GM12878 (cell line): ENCODE measurements around the gene CXorf38. TPM values are rescaled to one million over a fixed set of nuclear protein-coding genes. Genes with fewer than 3 reads are reported as not detected.

Experiments
- ATAC-seq: fragments of 200-7000 bp; cut with Tn5 transposase; 3 replicates; pipeline ENCODE4 v1.9.1; 2020; ENCODE audit warnings: mild to moderate bottlenecking, moderate library complexity
- BruUV-seq: library from RNA; stranded (reverse); fragments of 400-500 nt; replicated peaks from 2 replicates; lab custom pipeline; 2021; lab: Mats Ljungman, UMichigan
- CTCF ChIA-PET: fragments of 300-600 bp; sonication (Branson Sonifier 250); formaldehyde crosslinking; extraction: SDS; loops from one replicate; lab custom pipeline; 2021; ENCODE audit warnings: inconsistent platforms; lab: Yijun Ruan, JAX
- POLR2A ChIA-PET: fragments of 350-600 bp; formaldehyde crosslinking; extraction: SDS; loops from one replicate; lab custom pipeline; 2021; ENCODE audit warnings: inconsistent platforms; lab: Charles Lee
- RAD21 ChIA-PET: fragments of 300-600 bp; sonication (Branson Sonifier 250); formaldehyde crosslinking; loops from one replicate; lab custom pipeline; 2023; ENCODE audit warnings: antibody characterized with exemption; ENCODE audit not compliant: unreplicated experiment; lab: Charles Lee
- SMC1A ChIA-PET: fragments of 300-600 bp; sonication (Branson Sonifier 250); formaldehyde crosslinking; loops from one replicate; lab custom pipeline; 2023; ENCODE audit not compliant: unreplicated experiment, uncharacterized antibody; lab: Charles Lee
- DNase-seq: peaks from one replicate; pipeline ENCODE4 v3.0.0-alpha.2; 2011; ENCODE audit warnings: low read depth, low spot score
- FAIRE-seq: peaks from 3 replicates; lab custom pipeline; 2011; peaks lifted over from hg19 to GRCh38; lab: Jason Lieb, UNC
- H2AFZ ChIP-seq: 2 replicates; pipeline ENCODE4 v1.6.0; 2011; ENCODE audit warnings: low read depth, low read length, control low read depth; ENCODE audit not compliant: control insufficient read depth
- H3K27ac ChIP-seq: 2 replicates; pipeline ENCODE4 v1.5.1; 2011; ENCODE audit warnings: control low read depth; ENCODE audit not compliant: control insufficient read depth, insufficient read depth
- H3K27me3 ChIP-seq, 2 experiments: replicated peaks in 1 of 2; 2 replicates each; pipeline versions ENCODE4 v1.6.0 to v1.6.1; 2011; ENCODE audit warnings: low read length in 1 of 2; ENCODE audit not compliant: control insufficient read depth in 2 of 2, insufficient read depth in 2 of 2
- H3K36me3 ChIP-seq, 2 experiments: 2 replicates each; pipeline ENCODE4 v1.5.1; 2011; ENCODE audit warnings: low read length in 1 of 2; ENCODE audit not compliant: control insufficient read depth in 2 of 2, insufficient read depth in 2 of 2
- H3K4me1 ChIP-seq: 2 replicates; pipeline ENCODE4 v1.6.1; 2011; ENCODE audit warnings: mild to moderate bottlenecking, low read length, moderate library complexity, mixed read lengths; ENCODE audit not compliant: control insufficient read depth, insufficient read depth
- H3K4me2 ChIP-seq: 2 replicates; pipeline ENCODE4 v1.6.0; 2011; ENCODE audit warnings: control low read depth; ENCODE audit not compliant: control insufficient read depth, insufficient read depth
- H3K4me3 ChIP-seq: fragments of 200-600 bp; sonication (generic); 2 replicates; pipeline ENCODE4 v1.5.1; 2016
- H3K79me2 ChIP-seq: 2 replicates; pipeline ENCODE4 v1.6.0; 2011; ENCODE audit warnings: low read length; ENCODE audit not compliant: control insufficient read depth, insufficient read depth
- H3K9ac ChIP-seq: 2 replicates; pipeline ENCODE4 v1.8.0; 2011; ENCODE audit warnings: low read length, control low read depth, mixed read lengths; ENCODE audit not compliant: control insufficient read depth, insufficient read depth
- H3K9me3 ChIP-seq: replicated peaks from 3 replicates; pipeline ENCODE4 v1.5.1; 2011; ENCODE audit warnings: mild to moderate bottlenecking, low read length; ENCODE audit not compliant: control insufficient read depth, insufficient read depth
- H4K20me1 ChIP-seq: 2 replicates; pipeline ENCODE4 v1.6.0; 2011; ENCODE audit not compliant: control insufficient read depth, insufficient read depth
- CBFB ChIP-seq: IDR thresholded peaks from 2 replicates; pipeline ENCODE4 v1.6.1; 2016; ENCODE audit warnings: antibody characterized with exemption, low read depth
- CBX3 ChIP-seq: fragments of 200-600 bp; sonication (generic); IDR thresholded peaks from 2 replicates; pipeline ENCODE4 v1.6.1; 2016; ENCODE audit warnings: low read depth, borderline replicate concordance
- EGR1 ChIP-seq, 2 experiments: IDR thresholded peaks; 1 replicate in 1 of 2; 2 replicates in 1 of 2; pipeline ENCODE4 v1.6.1; 2011 to 2012; ENCODE audit warnings: low read depth in 2 of 2, low read length in 2 of 2, borderline replicate concordance in 1 of 2, mild to moderate bottlenecking in 1 of 2, moderate library complexity in 1 of 2
- IKZF1 ChIP-seq: fragments of 450-650 bp; conservative IDR thresholded peaks from 2 replicates; pipeline ENCODE4 v1.6.1; 2017; ENCODE audit warnings: antibody characterized with exemption, mild to moderate bottlenecking
- IRF4 ChIP-seq: IDR thresholded peaks from 2 replicates; pipeline ENCODE4 v1.6.1; 2011; ENCODE audit warnings: low read depth, low read length
- NRF1 ChIP-seq: conservative IDR thresholded peaks from 2 replicates; pipeline ENCODE4 v1.6.1; 2011; ENCODE audit warnings: mild to moderate bottlenecking, low read depth, low read length, improper control_type of control experiment
- RAD21 ChIP-seq: IDR thresholded peaks from 2 replicates; pipeline ENCODE4 v1.6.1; 2011; ENCODE audit warnings: mild to moderate bottlenecking, low read depth, low read length, moderate library complexity; ENCODE audit not compliant: insufficient read depth
- RAD51 ChIP-seq: fragments of 450-650 bp; IDR thresholded peaks from 2 replicates; pipeline ENCODE4 v1.6.1; 2016; ENCODE audit warnings: moderate library complexity, mild to moderate bottlenecking, inconsistent platforms
- RBBP5 ChIP-seq: fragments of 200-600 bp; sonication (generic); conservative IDR thresholded peaks from 2 replicates; pipeline ENCODE4 v1.6.1; 2016
- SMC3 ChIP-seq: IDR thresholded peaks from 2 replicates; pipeline ENCODE4 v1.6.1; 2011; ENCODE audit warnings: low read length, improper control_type of control experiment, borderline replicate concordance
- TCF12 ChIP-seq: IDR thresholded peaks from 2 replicates; pipeline ENCODE4 v1.6.1; 2011; ENCODE audit warnings: low read depth, mild to moderate bottlenecking, low read length
- TCF3 ChIP-seq: IDR thresholded peaks from 2 replicates; pipeline ENCODE4 v1.6.1; 2012; ENCODE audit warnings: low read depth, mild to moderate bottlenecking, low read length, borderline replicate concordance; ENCODE audit not compliant: insufficient read depth
- YY1 ChIP-seq: IDR thresholded peaks from 2 replicates; pipeline ENCODE4 v1.6.1; 2011; ENCODE audit warnings: low read depth, mild to moderate bottlenecking, low read length
- ZNF384 ChIP-seq: IDR thresholded peaks from 2 replicates; pipeline ENCODE4 v1.6.1; 2012; ENCODE audit warnings: low read depth, mild to moderate bottlenecking, low read length, improper control_type of control experiment, borderline replicate concordance
- WGBS: methylation state at CpG from one replicate; pipeline ENCODE4 v1.1.6; 2016; ENCODE audit warnings: low lambda C conversion rate; ENCODE audit not compliant: insufficient replicate concordance, insufficient coverage; ENCODE audit errors: missing lambda C conversion rate; 5-methylcytosine and 5-hydroxymethylcytosine counted together
- in situ Hi-C: fragments of 300-500 bp; cut with MboI; formaldehyde crosslinking; loops from 9 replicates; pipeline ENCODE4 v1.14.3; 2018; ENCODE audit warnings: mixed read lengths
- intact Hi-C: fragments of 100-400 bp; cut with micrococcal nuclease; formaldehyde crosslinking; loops from one replicate; pipeline ENCODE4 v1.14.2; 2022; ENCODE audit not compliant: unreplicated experiment
- polyA plus RNA-seq, 11 experiments: library from polyadenylated mRNA; depleted of rRNA in 4 of 11; unstranded in 6 of 11; stranded (reverse) in 5 of 11; fragments of >200 nt; fragmentation: Nextera tagmentation in 4 of 11; fragmentation: Illumina TruSeq in 1 of 11; extraction: Ambion mirVana in 4 of 11; extraction: Trizol in 1 of 11; gene quantifications; 1 replicate in 1 of 11; 2 replicates in 10 of 11; pipeline versions ENCODE4 v1.2.1 to v1.2.3, GENCODE V29; 2011 to 2016; ENCODE audit warnings: inconsistent platforms in 2 of 11, missing spikeins in 2 of 11, low read depth in 1 of 11
- total RNA-seq, 4 experiments: library from RNA; depleted of rRNA in 3 of 4; stranded (reverse); fragments of >200 nt in 3 of 4; fragmentation: Illumina TruSeq in 1 of 4; extraction: Trizol in 1 of 4; gene quantifications; 2 replicates each; pipeline versions ENCODE4 v1.2.1 to v1.2.3, GENCODE V29; 2013 to 2021
- TF ChIP-seq, protein P1 (sequence below): fragments of 450-650 bp; IDR thresholded peaks from 2 replicates; pipeline ENCODE4 v1.6.1; 2017; ENCODE audit warnings: low read depth, mild to moderate bottlenecking, moderate library complexity
- TF ChIP-seq, protein P2 (sequence below): fragments of 450-650 bp; conservative IDR thresholded peaks from 2 replicates; pipeline ENCODE4 v1.6.1; 2017; ENCODE audit warnings: mild to moderate bottlenecking, moderate library complexity
- TF ChIP-seq, protein P3 (sequence below), 3 experiments: IDR thresholded peaks in 2 of 3; conservative IDR thresholded peaks in 1 of 3; 2 replicates each; pipeline ENCODE4 v1.5.1; 2011; ENCODE audit warnings: low read depth in 3 of 3, low read length in 3 of 3, mild to moderate bottlenecking in 3 of 3, control low read depth in 2 of 3, moderate library complexity in 2 of 3, inconsistent platforms in 1 of 3, mixed read lengths in 1 of 3; ENCODE audit not compliant: control insufficient read depth in 2 of 3, insufficient read depth in 1 of 3; ENCODE audit errors: extremely low read depth in 1 of 3

Gene CXorf38
- total and polyA plus RNA-seq, 10 of the 15 experiments (the other 5 are each of a cell fraction or from before 2014, with no cell fraction given) = 2.2 to 50.1 (median 18.8) TPM

DNA sequence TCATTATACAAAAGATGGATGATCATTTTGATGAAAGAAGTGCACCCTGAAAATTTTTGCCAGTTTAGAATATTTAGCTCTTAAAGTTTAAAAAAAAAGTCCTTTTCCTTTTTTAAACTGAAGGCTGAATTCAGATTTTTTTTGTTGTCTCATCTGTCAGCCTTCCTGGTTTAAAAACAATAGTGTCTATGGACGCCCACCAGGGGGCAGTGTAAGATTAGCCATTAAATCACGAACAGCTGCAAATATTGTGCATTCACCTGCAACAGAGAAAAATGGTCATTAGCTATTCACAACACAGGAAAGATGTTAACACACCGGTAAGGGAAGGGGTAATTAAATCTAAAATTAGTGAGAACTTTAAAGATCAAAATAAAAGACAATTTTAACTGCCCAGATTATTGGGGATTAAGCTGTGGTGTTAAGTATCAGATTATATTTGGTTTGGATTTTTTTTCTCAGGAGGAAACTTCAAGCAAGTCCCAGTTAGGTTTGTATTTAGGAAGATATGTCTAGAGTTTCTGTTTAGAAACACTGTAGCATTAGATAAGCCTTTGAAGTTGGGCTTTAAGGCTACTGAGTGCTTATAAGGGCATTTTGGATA, 4.4 kb upstream of the CXorf38 start:
- POLR2A ChIA-PET = interaction anchor here (1.0 kb wide), 2 partner anchors 464 to 682 kb away, joined by 3 to 4 read pairs; no protein-coding TSS in a partner anchor
- peak; percentile 72 for FAIRE-seq
- Histone ChIP-seq H3K4me1 (no peaks in the 10 kb centered on the region), H3K9me3 (no peaks in the 10 kb centered on the region), H3K4me2 (no peak overlapping the region), H3K27me3 (no peaks in the 10 kb centered on the region), H3K4me3 (no peak overlapping the region), H4K20me1 (peaks cover under 1% of the 10 kb centered on the region; the same call in 1 of the 2 replicates), H3K27ac (no peak overlapping the region), H3K79me2 (peaks cover 6% of the 10 kb centered on the region), H2AFZ (no peak overlapping the region), H3K36me3 (peaks cover 1 to 12% of the 10 kb centered on the region in 2 experiments), H3K9ac (no peak overlapping the region)
- BruUV-seq = no TSS peak
- DNase-seq = no peak
- SMC1A ChIA-PET = interaction anchor here (0.6 to 6.1 kb wide), 49 partner anchors 10 to 680 kb away, joined by 3 to 108 read pairs (median 4); partner anchors contain the start of genes MED14 and USP9X
- CTCF ChIA-PET = interaction anchor here (0.6 to 7.0 kb wide), 67 partner anchors 8 to 1108 kb away, joined by 3 to 130 read pairs (median 6); partner anchors contain the start of genes ATP6AP2 and MED14
- no peak for ATAC-seq
- intact Hi-C loops = loop anchor here (1.0 to 10.0 kb wide), 3 partner anchors 143 to 464 kb away; no protein-coding TSS in a partner anchor
- RAD21 ChIA-PET = interaction anchor here (0.6 to 3.9 kb wide), 27 partner anchors 12 to 1402 kb away, joined by 3 to 58 read pairs (median 5); partner anchors contain the start of gene MED14
- in situ Hi-C loops = no loop called here
- 0% methylated on average over 3 of the region's 3 CpGs for WGBS
- TF ChIP-seq NRF1 = no peak
- TF ChIP-seq CBX3 = no peak
- TF ChIP-seq IKZF1 = no peak
- TF ChIP-seq CBFB = no peak
- TF ChIP-seq, protein P1, sequence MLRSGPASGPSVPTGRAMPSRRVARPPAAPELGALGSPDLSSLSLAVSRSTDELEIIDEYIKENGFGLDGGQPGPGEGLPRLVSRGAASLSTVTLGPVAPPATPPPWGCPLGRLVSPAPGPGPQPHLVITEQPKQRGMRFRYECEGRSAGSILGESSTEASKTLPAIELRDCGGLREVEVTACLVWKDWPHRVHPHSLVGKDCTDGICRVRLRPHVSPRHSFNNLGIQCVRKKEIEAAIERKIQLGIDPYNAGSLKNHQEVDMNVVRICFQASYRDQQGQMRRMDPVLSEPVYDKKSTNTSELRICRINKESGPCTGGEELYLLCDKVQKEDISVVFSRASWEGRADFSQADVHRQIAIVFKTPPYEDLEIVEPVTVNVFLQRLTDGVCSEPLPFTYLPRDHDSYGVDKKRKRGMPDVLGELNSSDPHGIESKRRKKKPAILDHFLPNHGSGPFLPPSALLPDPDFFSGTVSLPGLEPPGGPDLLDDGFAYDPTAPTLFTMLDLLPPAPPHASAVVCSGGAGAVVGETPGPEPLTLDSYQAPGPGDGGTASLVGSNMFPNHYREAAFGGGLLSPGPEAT = no peak
- no peak for TF ChIP-seq IRF4
- TF ChIP-seq RAD21 = peak; percentile 92
- TF ChIP-seq ZNF384 = 0 out of 2 replicates have a peak, but pooled peaks have one; percentile 30
- TF ChIP-seq, protein P2, sequence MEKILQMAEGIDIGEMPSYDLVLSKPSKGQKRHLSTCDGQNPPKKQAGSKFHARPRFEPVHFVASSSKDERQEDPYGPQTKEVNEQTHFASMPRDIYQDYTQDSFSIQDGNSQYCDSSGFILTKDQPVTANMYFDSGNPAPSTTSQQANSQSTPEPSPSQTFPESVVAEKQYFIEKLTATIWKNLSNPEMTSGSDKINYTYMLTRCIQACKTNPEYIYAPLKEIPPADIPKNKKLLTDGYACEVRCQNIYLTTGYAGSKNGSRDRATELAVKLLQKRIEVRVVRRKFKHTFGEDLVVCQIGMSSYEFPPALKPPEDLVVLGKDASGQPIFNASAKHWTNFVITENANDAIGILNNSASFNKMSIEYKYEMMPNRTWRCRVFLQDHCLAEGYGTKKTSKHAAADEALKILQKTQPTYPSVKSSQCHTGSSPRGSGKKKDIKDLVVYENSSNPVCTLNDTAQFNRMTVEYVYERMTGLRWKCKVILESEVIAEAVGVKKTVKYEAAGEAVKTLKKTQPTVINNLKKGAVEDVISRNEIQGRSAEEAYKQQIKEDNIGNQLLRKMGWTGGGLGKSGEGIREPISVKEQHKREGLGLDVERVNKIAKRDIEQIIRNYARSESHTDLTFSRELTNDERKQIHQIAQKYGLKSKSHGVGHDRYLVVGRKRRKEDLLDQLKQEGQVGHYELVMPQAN = no peak
- no peak for TF ChIP-seq RBBP5
- 0 out of 2 replicates have a peak, but pooled peaks have one; percentile 34 for TF ChIP-seq TCF12
- peak; percentile 84 for TF ChIP-seq SMC3
- no peak for TF ChIP-seq RAD51
- TF ChIP-seq, protein P3, sequence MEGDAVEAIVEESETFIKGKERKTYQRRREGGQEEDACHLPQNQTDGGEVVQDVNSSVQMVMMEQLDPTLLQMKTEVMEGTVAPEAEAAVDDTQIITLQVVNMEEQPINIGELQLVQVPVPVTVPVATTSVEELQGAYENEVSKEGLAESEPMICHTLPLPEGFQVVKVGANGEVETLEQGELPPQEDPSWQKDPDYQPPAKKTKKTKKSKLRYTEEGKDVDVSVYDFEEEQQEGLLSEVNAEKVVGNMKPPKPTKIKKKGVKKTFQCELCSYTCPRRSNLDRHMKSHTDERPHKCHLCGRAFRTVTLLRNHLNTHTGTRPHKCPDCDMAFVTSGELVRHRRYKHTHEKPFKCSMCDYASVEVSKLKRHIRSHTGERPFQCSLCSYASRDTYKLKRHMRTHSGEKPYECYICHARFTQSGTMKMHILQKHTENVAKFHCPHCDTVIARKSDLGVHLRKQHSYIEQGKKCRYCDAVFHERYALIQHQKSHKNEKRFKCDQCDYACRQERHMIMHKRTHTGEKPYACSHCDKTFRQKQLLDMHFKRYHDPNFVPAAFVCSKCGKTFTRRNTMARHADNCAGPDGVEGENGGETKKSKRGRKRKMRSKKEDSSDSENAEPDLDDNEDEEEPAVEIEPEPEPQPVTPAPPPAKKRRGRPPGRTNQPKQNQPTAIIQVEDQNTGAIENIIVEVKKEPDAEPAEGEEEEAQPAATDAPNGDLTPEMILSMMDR (IDR thresholded peaks at IDR 0.05 in 2 of 3, conservative IDR thresholded peaks at IDR 0.05 in 1 of 3; ENCODE audit: control insufficient read depth in 2 of 3, extremely low read depth in 1 of 3, insufficient read depth in 1 of 3, low read depth in 3 of 3, low read length in 3 of 3) = peak; percentile 56 to 84 (median 73); a peak in 5 of 6 replicates
- TF ChIP-seq YY1 = peak; percentile 68
- 0 out of 2 replicates have a peak, but pooled peaks have one; percentile 49 for TF ChIP-seq TCF3
- TF ChIP-seq EGR1 (IDR thresholded peaks at IDR 0.05; ENCODE audit: borderline replicate concordance in 1 of 2, low read depth in 2 of 2, low read length in 2 of 2) = no peak
